ENCODE measurements around the gene CIAO1.

- TF ChIP-seq CTCF (IDR thresholded peaks at IDR 0.05) (no peak), EZH2 (IDR thresholded peaks at IDR 0.05; ENCODE audit: borderline replicate concordance, insufficient read depth, low read depth, low read length, poor library complexity, severe bottlenecking) (no peak)
These were observed 8.5 kb downstream of the CIAO1 start for GRCh38 chr2:96274355-96275056.
